ENCODE measurements around the gene LRRC42. TPM values are rescaled to one million over a fixed set of nuclear protein-coding genes. Genes with fewer than 3 reads are reported as not detected.

LRRC42 gene
- total and polyA plus RNA-seq, 10 of the 15 experiments (the other 5 are each of a cell fraction or from before 2014, with no cell fraction given), result 11.0 to 34.4 (median 23.0) TPM

- FAIRE-seq, result no peak
- H3K4me3 ChIP-seq, result no peak overlapping the region
- in situ Hi-C loops (cut with MboI) (no loop called here), intact Hi-C loops (cut with micrococcal nuclease; ENCODE audit: unreplicated experiment) (no loop called here)
- H4K20me1 ChIP-seq (ENCODE audit: control insufficient read depth, insufficient read depth), result no peaks in the 10 kb centered on the region
- ATAC-seq, result no peak
- H3K4me2 ChIP-seq (ENCODE audit: control insufficient read depth, insufficient read depth), result no peak overlapping the region
- no peaks in the 10 kb centered on the region for H3K9me3 ChIP-seq (replicated peaks; ENCODE audit: control insufficient read depth, insufficient read depth, low read length)
- H2AFZ ChIP-seq (ENCODE audit: control insufficient read depth, low read depth, low read length), result no peak overlapping the region
- BruUV-seq (replicated peaks), result no TSS peak
- 55% methylated on average over 2 of the region's 2 CpGs for WGBS (ENCODE audit: insufficient coverage, insufficient replicate concordance, low lambda C conversion rate, missing lambda C conversion rate)
- CTCF ChIA-PET, result interaction anchor here (0.6 to 1.3 kb wide), 2 partner anchors 65 to 235 kb away, joined by 3 read pairs; no protein-coding TSS in a partner anchor
- H3K36me3 ChIP-seq (ENCODE audit: control insufficient read depth in 2 of 2, insufficient read depth in 2 of 2, low read length in 1 of 2), result peaks cover 0 to 11% of the 10 kb centered on the region in 2 experiments; a peak in 2 of 4 replicates
- no peaks in the 10 kb centered on the region for H3K4me1 ChIP-seq (ENCODE audit: control insufficient read depth, insufficient read depth, low read length)
- SMC1A ChIA-PET (ENCODE audit: uncharacterized antibody, unreplicated experiment), result interaction anchor here (1.5 to 2.4 kb wide), 2 partner anchors 18 to 20 kb away, joined by 4 to 9 read pairs; partner anchors contain the start of gene IFT25
- POLR2A ChIA-PET, result interaction anchor here (0.6 kb wide), 1 partner anchor 11 kb away, joined by 3 read pairs; no protein-coding TSS in a partner anchor
- H3K27me3 ChIP-seq (replicated peaks in 1 of 2; ENCODE audit: control insufficient read depth in 2 of 2, insufficient read depth in 2 of 2, low read length in 1 of 2), result no peaks in the 10 kb centered on the region
- RAD21 ChIA-PET (ENCODE audit: unreplicated experiment), result no interaction called here
- no peak for TF ChIP-seq SMAD5 (IDR thresholded peaks at IDR 0.05; ENCODE audit: low read depth)
- no peak for TF ChIP-seq EGR1 (IDR thresholded peaks at IDR 0.05; ENCODE audit: borderline replicate concordance in 1 of 2, low read depth in 2 of 2, low read length in 2 of 2)
- TF ChIP-seq NFXL1 (IDR thresholded peaks at IDR 0.05; ENCODE audit: borderline replicate concordance), result no peak
- no peak for TF ChIP-seq SIX5 (IDR thresholded peaks at IDR 0.05; ENCODE audit: low read depth, low read length, severe bottlenecking)
- TF ChIP-seq BACH1 (IDR thresholded peaks at IDR 0.05; ENCODE audit: borderline replicate concordance), result no peak
- no peak for TF ChIP-seq ZBTB4 (CRISPR knock-in tag; IDR thresholded peaks at IDR 0.05)
- no peak for TF ChIP-seq CEBPZ (IDR thresholded peaks at IDR 0.05; ENCODE audit: low read depth, low read length)
- no peak for TF ChIP-seq EZH2 (IDR thresholded peaks at IDR 0.05; ENCODE audit: borderline replicate concordance, control insufficient read depth, low read depth, low read length)
- H3K27ac ChIP-seq (ENCODE audit: control insufficient read depth, insufficient read depth), result no peak overlapping the region
- no peaks in the 10 kb centered on the region for H3K79me2 ChIP-seq (ENCODE audit: control insufficient read depth, insufficient read depth, low read length)
- no peak for DNase-seq (ENCODE audit: low read depth, low spot score)
- H3K9ac ChIP-seq (ENCODE audit: control insufficient read depth, insufficient read depth, low read length), result no peak overlapping the region
Observed at GRCh38 chr1:53927376-53927881, 18.7 kb upstream of the LRRC42 start.
